ENCODE measurements around the gene ITIH4. TPM values are rescaled to one million over a fixed set of nuclear protein-coding genes. Genes with fewer than 3 reads are reported as not detected.

ITIH4 gene
- total RNA-seq, 1 donor from 2014 or later = 8.0 TPM

DNA sequence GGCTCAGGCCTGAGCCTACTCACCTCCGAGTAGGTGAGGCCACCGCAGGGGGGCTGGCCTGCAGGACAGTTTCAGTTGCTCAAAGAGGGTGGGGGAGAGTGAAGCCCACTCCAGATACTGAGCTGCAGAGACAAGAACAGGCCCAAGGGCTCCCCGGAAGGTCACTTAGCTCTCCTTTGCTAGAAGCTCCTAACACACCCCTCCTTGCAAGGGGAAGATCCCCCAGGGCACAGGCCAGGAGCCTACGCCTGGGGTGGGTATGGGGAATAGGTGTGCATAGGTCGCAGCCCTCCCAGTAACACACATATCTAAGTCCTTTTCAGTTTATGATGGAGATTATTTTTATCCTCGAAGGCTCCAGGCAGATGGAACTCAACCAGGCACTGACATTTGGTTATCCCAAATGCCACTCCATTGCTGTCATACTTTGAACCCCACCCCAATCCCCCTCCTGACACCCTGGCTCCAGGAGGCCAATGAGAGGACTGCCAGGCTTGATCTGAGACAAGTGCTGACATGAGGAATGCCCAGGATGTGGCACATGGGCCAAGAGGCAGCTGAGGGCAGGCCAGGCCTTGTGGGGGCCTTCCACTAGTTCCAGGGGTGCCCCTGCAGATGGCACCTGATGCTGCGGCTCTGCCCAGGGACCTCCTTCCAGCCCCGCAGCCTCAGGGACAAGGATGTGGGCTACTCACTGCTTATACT is 5.4 kb upstream of the ITIH4 start:
- H3K36me3 Mint-ChIP-seq (ENCODE audit: unreplicated experiment) = no peaks in the 10 kb centered on the region
- no peak overlapping the region for H3K4me3 Mint-ChIP-seq (ENCODE audit: unreplicated experiment)
- DNase-seq = no peak
- TF ChIP-seq, protein P1, sequence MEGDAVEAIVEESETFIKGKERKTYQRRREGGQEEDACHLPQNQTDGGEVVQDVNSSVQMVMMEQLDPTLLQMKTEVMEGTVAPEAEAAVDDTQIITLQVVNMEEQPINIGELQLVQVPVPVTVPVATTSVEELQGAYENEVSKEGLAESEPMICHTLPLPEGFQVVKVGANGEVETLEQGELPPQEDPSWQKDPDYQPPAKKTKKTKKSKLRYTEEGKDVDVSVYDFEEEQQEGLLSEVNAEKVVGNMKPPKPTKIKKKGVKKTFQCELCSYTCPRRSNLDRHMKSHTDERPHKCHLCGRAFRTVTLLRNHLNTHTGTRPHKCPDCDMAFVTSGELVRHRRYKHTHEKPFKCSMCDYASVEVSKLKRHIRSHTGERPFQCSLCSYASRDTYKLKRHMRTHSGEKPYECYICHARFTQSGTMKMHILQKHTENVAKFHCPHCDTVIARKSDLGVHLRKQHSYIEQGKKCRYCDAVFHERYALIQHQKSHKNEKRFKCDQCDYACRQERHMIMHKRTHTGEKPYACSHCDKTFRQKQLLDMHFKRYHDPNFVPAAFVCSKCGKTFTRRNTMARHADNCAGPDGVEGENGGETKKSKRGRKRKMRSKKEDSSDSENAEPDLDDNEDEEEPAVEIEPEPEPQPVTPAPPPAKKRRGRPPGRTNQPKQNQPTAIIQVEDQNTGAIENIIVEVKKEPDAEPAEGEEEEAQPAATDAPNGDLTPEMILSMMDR (IDR thresholded peaks at IDR 0.05; ENCODE audit: partially characterized antibody, unreplicated experiment) = no peak
- H3K27ac Mint-ChIP-seq (ENCODE audit: unreplicated experiment) = no peak overlapping the region
- H3K9me3 Mint-ChIP-seq (ENCODE audit: unreplicated experiment) = peaks cover 10% of the 10 kb centered on the region
- peaks cover 9% of the 10 kb centered on the region for H3K27me3 Mint-ChIP-seq (ENCODE audit: unreplicated experiment)
- peaks cover 31% of the 10 kb centered on the region for H3K4me1 Mint-ChIP-seq (ENCODE audit: low read depth, unreplicated experiment)

DNA sequence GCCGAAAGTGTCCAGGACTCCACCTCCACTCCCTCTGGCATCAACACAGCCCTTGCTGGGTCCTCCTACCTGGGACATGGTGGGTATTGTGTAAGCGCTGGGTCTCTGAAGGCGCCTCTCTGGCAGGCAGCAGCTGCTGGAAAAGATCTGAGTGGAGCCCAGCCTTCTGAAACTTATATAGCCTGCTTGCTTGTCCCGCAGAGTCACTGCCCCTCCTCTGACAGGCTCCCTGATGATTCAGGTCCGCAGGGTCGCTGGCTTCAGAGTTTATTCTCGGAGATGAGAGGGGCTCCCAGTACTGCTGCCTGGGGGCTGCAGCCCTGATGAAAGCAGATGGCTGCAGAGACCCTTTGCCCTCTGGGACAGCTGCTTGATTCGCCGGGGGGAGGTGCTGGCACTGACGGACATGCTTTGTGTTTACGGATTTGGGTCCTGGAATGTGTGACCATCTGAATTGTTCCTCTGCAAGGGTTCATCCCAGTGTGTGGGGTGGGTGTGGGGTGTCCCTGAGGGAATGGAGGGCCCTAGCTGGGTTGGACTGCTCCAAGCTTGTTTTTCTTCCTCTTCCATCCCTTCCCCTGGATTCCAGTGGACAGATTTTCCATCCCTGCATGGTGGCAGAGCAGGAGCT is 4.5 kb upstream of the ITIH4 start, which contains the start of gene MUSTN1:
Gene MUSTN1 (minus strand): TSS at position 149 of the 631 bp plus-strand sequence. CDS start 71 bp downstream, at position 78.
- Mint-ChIP-seq H3K4me3 (ENCODE audit: unreplicated experiment) (peak within 1 kb of the TSS; percentile 73), H3K27ac (ENCODE audit: unreplicated experiment) (peak within 1 kb of the TSS; percentile 71), H3K27me3 (ENCODE audit: unreplicated experiment) (peaks cover 8% of the 10 kb centered on the region), H3K9me3 (ENCODE audit: unreplicated experiment) (peaks cover 10% of the 10 kb centered on the region), H3K36me3 (ENCODE audit: unreplicated experiment) (no peaks in the 10 kb centered on the region), H3K4me1 (ENCODE audit: low read depth, unreplicated experiment) (peaks cover 31% of the 10 kb centered on the region)
- TF ChIP-seq, protein P1 (IDR thresholded peaks at IDR 0.05; ENCODE audit: partially characterized antibody, unreplicated experiment) = no peak
- DNase-seq = peak; percentile 57

DNA sequence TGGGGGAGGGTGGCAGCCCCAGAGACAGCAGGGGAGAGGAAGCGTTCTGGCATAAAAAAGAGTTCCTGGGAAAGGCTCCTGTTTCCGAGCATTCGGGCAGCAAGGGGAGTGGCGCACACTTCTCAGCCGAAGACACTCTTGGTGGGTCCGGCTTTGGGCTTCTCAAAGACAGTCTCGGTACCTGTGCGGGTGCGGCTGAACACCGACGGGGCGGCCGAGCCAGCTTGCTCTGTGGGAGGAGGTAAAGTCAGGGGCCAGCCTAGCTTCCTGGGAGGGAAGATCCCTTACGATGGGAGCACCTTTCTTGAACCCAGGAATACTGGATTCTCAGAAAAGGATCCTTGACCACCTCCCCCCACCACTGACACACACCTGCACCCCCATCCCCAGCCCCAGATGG is 2.7 kb upstream of the ITIH4 start:
- Mint-ChIP-seq H3K27me3 (ENCODE audit: unreplicated experiment) (peaks cover 8% of the 10 kb centered on the region), H3K9me3 (ENCODE audit: unreplicated experiment) (peaks cover 10% of the 10 kb centered on the region), H3K27ac (ENCODE audit: unreplicated experiment) (no peak overlapping the region), H3K4me1 (ENCODE audit: low read depth, unreplicated experiment) (peaks cover 31% of the 10 kb centered on the region), H3K36me3 (ENCODE audit: unreplicated experiment) (no peaks in the 10 kb centered on the region), H3K4me3 (ENCODE audit: unreplicated experiment) (no peak overlapping the region)
- DNase-seq = no peak
- TF ChIP-seq, protein P1 (IDR thresholded peaks at IDR 0.05; ENCODE audit: partially characterized antibody, unreplicated experiment) = no peak

DNA sequence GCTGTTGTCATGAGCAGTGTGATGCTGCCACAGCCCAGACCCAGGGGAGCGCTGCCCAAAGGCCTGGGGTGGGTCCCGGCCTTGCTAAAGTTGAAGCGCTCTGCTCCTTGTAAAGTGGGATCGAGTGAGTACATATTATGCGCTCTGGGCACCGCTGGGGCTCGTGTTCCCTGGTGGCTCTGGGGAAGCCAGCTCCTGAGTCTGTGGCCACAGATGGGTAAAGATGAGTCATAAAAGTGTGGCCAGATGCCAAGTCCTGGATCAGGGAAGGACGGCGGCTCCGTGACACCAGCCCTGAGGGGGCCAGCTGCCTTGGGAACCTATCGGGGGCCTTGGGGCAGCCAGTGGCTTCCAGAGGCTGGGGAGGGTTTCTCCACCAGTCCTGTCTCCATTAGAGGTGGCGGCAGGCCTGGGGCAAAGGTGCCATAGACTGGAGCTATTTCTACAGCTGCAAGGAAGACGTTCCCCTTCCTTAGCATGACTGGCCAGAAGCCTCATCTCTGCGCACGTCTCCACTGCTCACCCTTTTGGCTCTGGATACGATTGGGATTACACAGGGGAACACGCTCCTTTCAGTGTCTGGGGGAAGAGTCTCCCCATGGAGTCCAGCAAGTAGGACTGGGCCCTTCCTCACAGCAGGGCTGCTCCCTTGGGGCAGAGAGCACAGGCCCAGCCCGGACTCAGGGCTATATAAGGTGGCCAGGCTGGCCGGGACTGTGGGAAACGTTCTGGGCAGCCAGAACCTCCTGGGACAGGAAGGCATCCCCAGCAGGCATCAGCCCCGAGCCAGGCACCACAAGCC is 1.2 kb upstream of the ITIH4 start:
- H3K27me3 Mint-ChIP-seq (ENCODE audit: unreplicated experiment) = peaks cover 10% of the 10 kb centered on the region
- peaks cover 10% of the 10 kb centered on the region for H3K9me3 Mint-ChIP-seq (ENCODE audit: unreplicated experiment)

More for the DNA sequence above, 1.2 kb upstream of the ITIH4 start:
- DNase-seq = peak; percentile 65
- TF ChIP-seq, protein P1 (IDR thresholded peaks at IDR 0.05; ENCODE audit: partially characterized antibody, unreplicated experiment) = no peak
- H3K4me3 Mint-ChIP-seq (ENCODE audit: unreplicated experiment) = no peak overlapping the region
- H3K36me3 Mint-ChIP-seq (ENCODE audit: unreplicated experiment) = no peaks in the 10 kb centered on the region
- H3K4me1 Mint-ChIP-seq (ENCODE audit: low read depth, unreplicated experiment) = peaks cover 28% of the 10 kb centered on the region
- no peak overlapping the region for H3K27ac Mint-ChIP-seq (ENCODE audit: unreplicated experiment)

Data from glutamatergic neuron (in vitro differentiated cells).